ENCODE data around the gene B3GNT5.

DNA sequence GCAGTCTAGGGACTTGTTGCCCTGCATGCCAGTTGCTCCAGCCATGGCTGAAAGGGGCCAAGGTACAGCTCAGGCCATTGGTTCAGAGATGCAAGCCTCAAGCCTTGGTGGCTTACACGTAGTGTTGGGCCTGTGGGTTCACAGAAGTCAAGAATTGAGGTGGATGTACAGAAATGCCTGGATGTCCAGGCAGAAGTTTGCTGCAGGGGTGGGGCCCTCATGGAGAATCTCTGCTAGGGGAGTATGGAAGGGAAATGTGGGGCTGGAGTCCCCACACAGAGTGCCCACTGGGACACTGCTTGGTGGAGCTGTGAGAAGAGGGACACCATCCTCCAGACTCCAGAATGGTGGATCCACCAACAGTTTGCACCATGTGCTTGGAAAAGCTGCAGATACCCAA lies 10.6 kb upstream of the B3GNT5 start:
- no peak for TF ChIP-seq NR2C2 (CRISPR knock-in tag; IDR thresholded peaks at IDR 0.05)
- no peak for TF ChIP-seq IRF2 (CRISPR knock-in tag; IDR thresholded peaks at IDR 0.05; ENCODE audit: borderline replicate concordance, low read depth)
- TF ChIP-seq, protein P1, sequence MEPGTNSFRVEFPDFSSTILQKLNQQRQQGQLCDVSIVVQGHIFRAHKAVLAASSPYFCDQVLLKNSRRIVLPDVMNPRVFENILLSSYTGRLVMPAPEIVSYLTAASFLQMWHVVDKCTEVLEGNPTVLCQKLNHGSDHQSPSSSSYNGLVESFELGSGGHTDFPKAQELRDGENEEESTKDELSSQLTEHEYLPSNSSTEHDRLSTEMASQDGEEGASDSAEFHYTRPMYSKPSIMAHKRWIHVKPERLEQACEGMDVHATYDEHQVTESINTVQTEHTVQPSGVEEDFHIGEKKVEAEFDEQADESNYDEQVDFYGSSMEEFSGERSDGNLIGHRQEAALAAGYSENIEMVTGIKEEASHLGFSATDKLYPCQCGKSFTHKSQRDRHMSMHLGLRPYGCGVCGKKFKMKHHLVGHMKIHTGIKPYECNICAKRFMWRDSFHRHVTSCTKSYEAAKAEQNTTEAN (CRISPR knock-in tag; IDR thresholded peaks at IDR 0.05) = no peak
- TF ChIP-seq FOXK1 (CRISPR knock-in tag; IDR thresholded peaks at IDR 0.05) = no peak
- TF ChIP-seq, protein P2, sequence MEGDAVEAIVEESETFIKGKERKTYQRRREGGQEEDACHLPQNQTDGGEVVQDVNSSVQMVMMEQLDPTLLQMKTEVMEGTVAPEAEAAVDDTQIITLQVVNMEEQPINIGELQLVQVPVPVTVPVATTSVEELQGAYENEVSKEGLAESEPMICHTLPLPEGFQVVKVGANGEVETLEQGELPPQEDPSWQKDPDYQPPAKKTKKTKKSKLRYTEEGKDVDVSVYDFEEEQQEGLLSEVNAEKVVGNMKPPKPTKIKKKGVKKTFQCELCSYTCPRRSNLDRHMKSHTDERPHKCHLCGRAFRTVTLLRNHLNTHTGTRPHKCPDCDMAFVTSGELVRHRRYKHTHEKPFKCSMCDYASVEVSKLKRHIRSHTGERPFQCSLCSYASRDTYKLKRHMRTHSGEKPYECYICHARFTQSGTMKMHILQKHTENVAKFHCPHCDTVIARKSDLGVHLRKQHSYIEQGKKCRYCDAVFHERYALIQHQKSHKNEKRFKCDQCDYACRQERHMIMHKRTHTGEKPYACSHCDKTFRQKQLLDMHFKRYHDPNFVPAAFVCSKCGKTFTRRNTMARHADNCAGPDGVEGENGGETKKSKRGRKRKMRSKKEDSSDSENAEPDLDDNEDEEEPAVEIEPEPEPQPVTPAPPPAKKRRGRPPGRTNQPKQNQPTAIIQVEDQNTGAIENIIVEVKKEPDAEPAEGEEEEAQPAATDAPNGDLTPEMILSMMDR (IDR thresholded peaks at IDR 0.05) = no peak
- TF ChIP-seq MYBL2 (CRISPR knock-in tag; IDR thresholded peaks at IDR 0.05) = no peak
- TF ChIP-seq, protein P3, sequence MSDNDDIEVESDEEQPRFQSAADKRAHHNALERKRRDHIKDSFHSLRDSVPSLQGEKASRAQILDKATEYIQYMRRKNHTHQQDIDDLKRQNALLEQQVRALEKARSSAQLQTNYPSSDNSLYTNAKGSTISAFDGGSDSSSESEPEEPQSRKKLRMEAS (CRISPR knock-in tag; IDR thresholded peaks at IDR 0.05) = no peak
- no peak for TF ChIP-seq MXD4 (CRISPR knock-in tag; IDR thresholded peaks at IDR 0.05; ENCODE audit: borderline replicate concordance)
